ENCODE data around the gene SLC3A2.

The SLC3A2 gene

GRCh38 chr11:62896049-62896448, 15.4 kb downstream of the SLC3A2 start:
- no peak for TF ChIP-seq CTCF (IDR thresholded peaks at IDR 0.05; ENCODE audit: insufficient read depth, missing control alignments)
- no peak for DNase-seq (ENCODE audit: insufficient read length, low spot score)
- FAIRE-seq, result no peak

GRCh38 chr11:62897311-62897710, 16.6 kb downstream of the SLC3A2 start:
- no peak for FAIRE-seq
- DNase-seq (ENCODE audit: insufficient read length, low spot score), result no peak
- no peak for TF ChIP-seq CTCF (IDR thresholded peaks at IDR 0.05; ENCODE audit: insufficient read depth, missing control alignments)

- FAIRE-seq (no peak), DNase-seq (ENCODE audit: insufficient read length, low spot score) (no peak)
- TF ChIP-seq CTCF (IDR thresholded peaks at IDR 0.05; ENCODE audit: insufficient read depth, missing control alignments), result no peak
Observed at GRCh38 chr11:62898027-62898426, 17.3 kb downstream of the SLC3A2 start.

- DNase-seq (ENCODE audit: insufficient read length, low spot score) (no peak), FAIRE-seq (no peak)
- TF ChIP-seq CTCF (IDR thresholded peaks at IDR 0.05; ENCODE audit: insufficient read depth, missing control alignments), result no peak
Observed at GRCh38 chr11:62902932-62903331, 22.2 kb downstream of the SLC3A2 start.

- TF ChIP-seq CTCF (IDR thresholded peaks at IDR 0.05; ENCODE audit: insufficient read depth, missing control alignments), result no peak
- FAIRE-seq (no peak), DNase-seq (ENCODE audit: insufficient read length, low spot score) (no peak)
Observed at GRCh38 chr11:62905296-62905695, 24.6 kb downstream of the SLC3A2 start.

- DNase-seq (ENCODE audit: insufficient read length, low spot score) (peak; percentile 80), FAIRE-seq (no peak)
- peak; percentile 99 for TF ChIP-seq CTCF (IDR thresholded peaks at IDR 0.05; ENCODE audit: insufficient read depth, missing control alignments)
Observed at GRCh38 chr11:62905927-62906531, 25.3 kb downstream of the SLC3A2 start.

GRCh38 chr11:62908468-62909072, 27.9 kb downstream of the SLC3A2 start:
- no peak for DNase-seq (ENCODE audit: insufficient read length, low spot score)
- TF ChIP-seq CTCF (IDR thresholded peaks at IDR 0.05; ENCODE audit: insufficient read depth, missing control alignments), result no peak
- no peak for FAIRE-seq
